Common myeloid progenitor, CD34-positive (primary cell): Measurements from ENCODE around the gene PTPRN2.
"Not testable (repeated sequence)": the region's sequence is repeated elsewhere in the genome, so short reads cannot be mapped to it uniquely, and the experiment has no call there.

Experiments
- CTCF ChIA-PET: fragments of 350-600 bp; sonication (Branson Sonifier 250); formaldehyde crosslinking; loops from one replicate; lab custom pipeline; 2021; ENCODE audit warnings: antibody characterized with exemption; lab: Charles Lee
- POLR2A ChIA-PET: fragments of 350-600 bp; sonication (Branson Sonifier 250); formaldehyde crosslinking; loops from one replicate; lab custom pipeline; 2021; ENCODE audit warnings: antibody characterized with exemption; lab: Charles Lee
- DNase-seq, 3 donors: peaks; one replicate each; pipeline versions ENCODE4 v3.0.0 to v3.0.0-alpha.2; 2013
- H3K27ac ChIP-seq, 2 experiments: 1 replicate in 1 of 2; 2 replicates in 1 of 2; pipeline ENCODE4 v1.7.0; 2013; ENCODE audit warnings: inconsistent platforms in 2 of 2, low read length in 2 of 2, mild to moderate bottlenecking in 2 of 2, low read depth in 1 of 2, moderate library complexity in 1 of 2; ENCODE audit not compliant: severe bottlenecking in 2 of 2, insufficient read depth in 1 of 2, poor library complexity in 1 of 2
- H3K27me3 ChIP-seq, 5 experiments: replicated peaks in 2 of 5; 1 replicate in 3 of 5; 2 replicates in 2 of 5; pipeline versions ENCODE4 v1.6.1 to v1.7.0; 2013; ENCODE audit warnings: low read length in 4 of 5, mild to moderate bottlenecking in 2 of 5, moderate library complexity in 2 of 5, inconsistent platforms in 1 of 5; ENCODE audit not compliant: insufficient read depth in 5 of 5, control insufficient read depth in 4 of 5
- H3K36me3 ChIP-seq, 4 experiments: 1 replicate in 2 of 4; 2 replicates in 2 of 4; pipeline versions ENCODE4 v1.6.1 to v1.7.0; 2013; ENCODE audit warnings: low read length in 3 of 4, control low read depth in 1 of 4, mild to moderate bottlenecking in 1 of 4; ENCODE audit not compliant: control insufficient read depth in 4 of 4, insufficient read depth in 4 of 4
- H3K4me1 ChIP-seq, 4 experiments: 1 replicate in 3 of 4; 2 replicates in 1 of 4; pipeline versions ENCODE4 v1.6.1 to v1.7.1; 2013; ENCODE audit warnings: low read length in 3 of 4, mild to moderate bottlenecking in 3 of 4, control low read depth in 1 of 4, inconsistent platforms in 1 of 4, moderate library complexity in 1 of 4; ENCODE audit not compliant: control insufficient read depth in 4 of 4, insufficient read depth in 4 of 4; ENCODE audit errors: control extremely low read depth in 1 of 4
- H3K4me3 ChIP-seq, 7 experiments: 1 replicate in 4 of 7; 2 replicates in 3 of 7; pipeline versions ENCODE4 v1.5.1 to v1.7.0; 2013; ENCODE audit warnings: mild to moderate bottlenecking in 7 of 7, low read length in 6 of 7, moderate library complexity in 6 of 7, inconsistent platforms in 2 of 7, low read depth in 2 of 7, control low read depth in 1 of 7; ENCODE audit not compliant: insufficient read depth in 4 of 7, control insufficient read depth in 1 of 7; ENCODE audit errors: extremely low read depth in 1 of 7
- H3K9me3 ChIP-seq, 5 experiments: 1 replicate in 4 of 5; 2 replicates in 1 of 5; pipeline versions ENCODE4 v1.6.1 to v1.7.1; 2013; ENCODE audit warnings: low read length in 4 of 5, mild to moderate bottlenecking in 2 of 5, inconsistent platforms in 1 of 5, low read depth in 1 of 5, moderate library complexity in 1 of 5; ENCODE audit not compliant: control insufficient read depth in 4 of 5, insufficient read depth in 2 of 5; ENCODE audit errors: control extremely low read depth in 1 of 5
- WGBS: methylation state at CpG from one replicate; pipeline ENCODE4 v1.1.5; 2013; ENCODE audit not compliant: insufficient coverage; 5-methylcytosine and 5-hydroxymethylcytosine counted together

Gene PTPRN2

DNA sequence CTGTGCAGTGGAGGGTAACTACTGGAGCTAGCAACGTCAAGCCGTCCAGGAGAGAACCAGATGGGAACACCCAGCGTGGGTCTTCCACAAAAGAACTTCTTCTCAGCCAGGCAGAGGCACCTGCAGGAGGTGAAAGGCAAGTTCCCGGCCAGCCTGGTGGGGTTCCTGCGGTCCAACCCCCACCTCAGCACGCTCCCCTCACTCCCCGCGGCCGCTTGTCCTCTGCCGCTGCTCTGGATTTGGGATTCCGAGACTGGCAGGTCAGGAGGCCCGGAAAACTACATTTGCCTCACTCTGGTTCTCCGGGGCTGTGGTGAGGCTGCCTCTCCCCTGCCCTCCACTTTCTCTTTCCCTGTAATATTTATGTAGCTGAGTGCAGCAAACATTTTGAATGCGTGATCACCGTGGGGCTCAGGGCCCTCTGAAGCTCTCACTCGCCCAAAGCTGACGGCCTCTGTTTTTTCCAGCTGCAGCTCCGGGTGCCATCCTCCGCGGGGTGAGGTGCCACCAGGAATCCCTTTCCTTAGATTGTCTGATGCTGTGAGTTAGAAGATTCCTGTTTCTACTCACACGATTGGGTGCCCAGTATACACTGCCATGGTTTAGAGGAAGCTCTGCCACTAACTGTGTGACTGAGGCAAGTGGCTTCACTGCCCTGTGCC is 884.0 kb downstream of the PTPRN2 start:
- Histone ChIP-seq H3K27me3 (peaks cover 4 to 81% (median 13%) of the 10 kb centered on the region in 5 experiments), H3K9me3 (no peaks in the 10 kb centered on the region), H3K4me3 (no peak overlapping the region), H3K4me1 (no peaks in the 10 kb centered on the region), H3K27ac (no peak overlapping the region), H3K36me3 (no peaks in the 10 kb centered on the region)
- 87% methylated on average over 20 of the region's 21 CpGs for WGBS
- ChIA-PET CTCF (interaction anchor here (0.7 to 1.0 kb wide), 2 partner anchors 14 to 1272 kb away, joined by 3 read pairs; no protein-coding TSS in a partner anchor), POLR2A (no interaction called here)
- no peak for DNase-seq

DNA sequence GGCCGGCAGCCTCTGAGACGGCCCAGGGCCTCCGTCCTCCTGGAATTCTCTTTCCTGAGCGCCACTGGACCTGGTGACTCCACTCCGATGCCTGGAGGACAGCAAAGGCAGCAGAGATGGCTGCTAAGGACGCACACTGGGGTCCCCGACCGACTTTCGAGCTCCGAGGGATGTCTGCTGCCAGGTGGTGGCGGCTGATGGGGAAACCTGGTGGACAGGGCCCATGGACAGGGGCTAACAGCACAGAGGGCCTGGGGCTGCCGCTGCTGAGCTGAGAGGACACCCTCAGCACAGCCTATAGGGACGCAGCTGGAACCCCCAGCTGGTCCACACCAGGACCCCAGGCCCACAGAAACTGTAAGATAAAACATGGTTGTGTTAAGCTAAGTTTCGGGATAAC is 884.5 kb downstream of the PTPRN2 start:
- Histone ChIP-seq H3K27me3 (peaks cover 4 to 76% (median 15%) of the 10 kb centered on the region in 5 experiments), H3K4me1 (no peaks in the 10 kb centered on the region), H3K36me3 (no peaks in the 10 kb centered on the region), H3K4me3 (no peak overlapping the region), H3K27ac (no peak overlapping the region), H3K9me3 (no peaks in the 10 kb centered on the region)
- DNase-seq: no peak
- POLR2A ChIA-PET: no interaction called here
- 87% methylated on average over 12 of the region's 14 CpGs for WGBS
- CTCF ChIA-PET: interaction anchor here (1.0 kb wide), 1 partner anchor 13 kb away, joined by 3 read pairs; no protein-coding TSS in a partner anchor

DNA sequence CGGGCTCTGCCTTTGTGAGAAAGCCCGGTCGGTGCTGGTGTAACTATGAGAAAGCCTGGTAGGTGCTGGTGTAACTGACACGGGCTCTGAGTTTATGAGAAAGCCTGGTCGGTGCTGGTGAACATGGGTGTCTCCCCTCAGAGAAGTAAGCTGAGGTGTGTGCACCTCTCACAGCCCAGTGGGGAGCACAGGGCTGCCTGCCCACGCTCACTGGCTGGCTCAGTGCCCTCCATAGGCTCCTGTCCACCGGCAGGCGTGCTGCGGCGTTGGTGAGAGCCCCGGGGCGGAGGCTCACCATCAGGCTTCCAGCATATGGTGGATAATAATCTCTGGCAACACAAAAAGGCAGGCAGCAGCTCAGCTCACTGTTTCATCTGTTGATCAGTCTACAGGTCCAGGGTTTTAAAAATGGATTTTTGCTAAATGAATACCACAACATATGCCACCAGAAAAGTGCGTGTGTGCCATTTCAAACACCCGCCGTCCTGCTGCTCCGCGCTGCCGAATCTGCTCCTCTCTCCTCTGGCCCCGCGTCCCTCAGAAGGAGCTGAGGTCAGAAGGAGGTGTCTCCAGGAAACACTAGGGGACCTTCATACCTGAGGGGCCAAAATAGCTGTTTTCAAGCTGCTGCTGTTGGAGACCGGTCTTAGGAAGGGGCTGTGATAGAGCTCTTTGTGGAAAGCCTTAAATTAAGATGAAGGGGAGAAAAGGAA is 885.2 kb downstream of the PTPRN2 start:
- 85% methylated on average over 19 of the region's 21 CpGs for WGBS
- CTCF ChIA-PET: no interaction called here

DNA sequence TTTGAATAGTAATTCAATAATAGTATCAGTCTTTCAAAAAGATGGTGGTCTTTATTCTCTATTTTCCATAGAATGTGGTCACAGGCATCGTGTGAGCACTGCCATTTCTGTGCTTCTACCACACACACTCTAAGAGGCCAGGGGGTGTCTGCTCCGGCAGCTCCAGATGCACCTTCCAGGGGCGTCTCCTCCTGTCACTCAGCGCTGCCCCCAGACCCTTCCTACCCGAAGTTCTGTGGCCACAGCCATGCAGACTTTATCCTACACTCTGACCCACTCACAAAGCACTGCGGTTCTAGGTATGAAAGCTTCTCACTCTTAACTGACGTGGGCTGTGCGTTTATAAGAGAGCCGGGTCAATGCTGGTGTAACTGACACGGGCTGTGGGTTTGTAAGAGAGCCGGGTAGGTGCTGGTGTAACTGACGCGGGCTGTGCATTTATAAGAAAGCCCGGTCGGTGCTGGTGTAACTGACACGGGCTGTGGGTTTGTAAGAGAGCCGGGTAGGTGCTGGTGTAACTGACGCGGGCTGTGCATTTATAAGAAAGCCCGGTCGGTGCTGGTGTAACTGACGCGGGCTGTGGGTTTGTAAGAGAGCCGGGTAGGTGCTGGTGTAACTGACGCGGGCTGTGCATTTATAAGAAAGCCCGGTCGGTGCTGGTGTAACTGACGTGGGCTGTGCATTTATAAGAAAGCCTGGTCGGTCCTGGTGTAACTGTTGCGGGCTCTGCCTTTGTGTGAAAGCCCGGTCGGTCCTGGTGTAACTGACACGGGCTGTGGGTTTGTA is 886.0 kb downstream of the PTPRN2 start:
- H3K27ac ChIP-seq, H3K9me3 ChIP-seq, H3K36me3 ChIP-seq, H3K4me3 ChIP-seq, CTCF ChIA-PET, H3K4me1 ChIP-seq, DNase-seq, POLR2A ChIA-PET: not testable (repeated sequence)
- H3K27me3 ChIP-seq: peaks cover 4 to 70% (median 15%) of the 10 kb centered on the region in 5 experiments
- WGBS: 87% methylated on average over 26 of the region's 34 CpGs

More for the DNA sequence above, 885.2 kb downstream of the PTPRN2 start:
- POLR2A ChIA-PET: no interaction called here
- Histone ChIP-seq H3K27ac (no peak overlapping the region), H3K36me3 (no peaks in the 10 kb centered on the region), H3K4me1 (no peaks in the 10 kb centered on the region), H3K4me3 (no peak overlapping the region), H3K27me3 (peaks cover 4 to 77% (median 15%) of the 10 kb centered on the region in 5 experiments), H3K9me3 (no peaks in the 10 kb centered on the region)
- DNase-seq: no peak

DNA sequence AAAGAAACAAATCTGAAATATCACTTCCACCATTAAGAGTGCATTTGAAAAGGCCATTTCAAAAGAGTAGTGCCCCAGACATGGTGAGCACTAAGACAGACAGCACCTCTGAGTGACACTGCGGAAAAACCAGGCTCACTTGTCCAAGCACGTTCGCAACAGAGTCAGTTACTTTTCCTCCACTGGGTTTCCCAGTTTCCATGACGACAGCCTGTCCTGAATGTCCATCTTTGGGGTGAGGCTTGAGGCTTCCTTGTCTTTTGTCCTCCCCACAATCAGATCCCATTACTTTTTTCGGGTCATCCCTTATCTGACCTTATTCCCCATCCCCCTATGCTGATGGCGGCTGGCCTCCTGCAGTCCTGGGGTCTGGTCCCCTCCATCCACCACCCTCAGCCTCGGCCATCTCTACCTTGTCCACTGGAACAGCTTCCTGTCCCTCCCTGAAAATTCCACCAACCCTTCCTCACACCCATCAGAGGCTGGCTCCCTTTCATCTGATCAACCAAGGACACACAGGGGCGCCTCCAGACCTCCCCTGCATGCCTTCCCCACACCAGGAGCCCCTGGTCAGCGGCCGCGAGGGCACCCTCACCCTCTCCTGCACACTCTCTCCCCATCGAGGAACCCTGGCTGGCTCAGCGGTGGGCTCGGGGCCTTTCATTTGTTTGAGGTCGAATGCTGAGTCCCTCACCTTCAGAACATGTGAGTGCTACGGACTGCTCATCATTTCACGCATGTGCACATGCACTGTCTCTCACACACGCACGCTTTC is 887.2 kb downstream of the PTPRN2 start:
- ChIA-PET CTCF (no interaction called here), POLR2A (no interaction called here)
- peaks cover 0 to 62% (median 15%) of the 10 kb centered on the region in 5 experiments for H3K27me3 ChIP-seq
- DNase-seq: no peak
- H3K4me3 ChIP-seq: no peak overlapping the region
- 88% methylated on average over 17 of the region's 19 CpGs for WGBS
- no peaks in the 10 kb centered on the region for H3K4me1 ChIP-seq
- peaks cover 0 to 9% (median 5%) of the 10 kb centered on the region in 5 experiments for H3K9me3 ChIP-seq
- no peaks in the 10 kb centered on the region for H3K36me3 ChIP-seq
- H3K27ac ChIP-seq: no peak overlapping the region

DNA sequence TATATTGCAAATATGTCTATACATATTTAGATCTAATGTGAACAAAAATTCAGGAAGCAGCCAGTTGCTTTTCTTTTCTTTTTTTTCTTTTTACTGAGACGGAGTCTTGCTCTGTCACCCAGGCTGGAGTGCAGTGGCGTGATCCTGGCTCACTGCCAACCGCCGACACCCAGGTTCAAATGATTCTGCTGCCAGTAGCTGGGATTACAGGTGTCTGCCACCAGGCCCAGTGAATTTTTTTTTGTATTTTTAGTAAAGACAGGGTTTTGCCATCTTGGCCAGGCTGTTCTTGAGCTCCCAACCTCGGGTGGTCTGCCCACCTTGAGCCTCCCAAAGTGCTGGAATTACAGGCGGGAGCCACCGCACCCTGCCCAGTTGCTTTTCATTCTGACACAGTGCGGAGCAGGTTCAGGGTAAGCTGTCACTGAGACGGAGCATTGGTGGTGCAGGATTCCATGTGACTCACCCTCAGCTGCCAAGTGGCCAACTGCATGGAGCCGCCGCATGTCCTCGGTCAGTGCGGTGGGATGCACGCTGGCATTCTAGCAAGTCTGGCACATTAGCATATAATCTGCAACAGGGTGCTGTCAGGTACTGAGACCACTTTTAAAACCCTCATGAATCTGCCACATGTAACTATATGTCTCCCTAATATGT is 888.1 kb downstream of the PTPRN2 start:
- ChIA-PET CTCF (no interaction called here), POLR2A (no interaction called here)
- Histone ChIP-seq H3K4me1 (no peaks in the 10 kb centered on the region), H3K36me3 (no peaks in the 10 kb centered on the region), H3K27me3 (peaks cover 0 to 68% (median 15%) of the 10 kb centered on the region in 5 experiments), H3K27ac (no peak overlapping the region), H3K9me3 (peaks cover 0 to 10% (median 5%) of the 10 kb centered on the region in 5 experiments), H3K4me3 (no peak overlapping the region)
- no peak for DNase-seq
- 81% methylated on average over 9 of the region's 14 CpGs for WGBS
